ENCODE data around the gene POLK. TPM values are rescaled to one million over a fixed set of nuclear protein-coding genes. Genes with fewer than 3 reads are reported as not detected.

Gene POLK
- total and polyA plus RNA-seq, 2 of the 13 experiments (the other 11 are each of a cell fraction or from before 2014, with no cell fraction given) = 8.6 to 11.7 TPM

GRCh38 chr5:75511435-75512382 is at the start of gene POLK, which contains the start of gene CERT1 (continued):
- TF ChIP-seq ZNF350 (CRISPR knock-in tag; IDR thresholded peaks at IDR 0.05; ENCODE audit: borderline replicate concordance, low read depth) (peak; percentile 48; the same call in 1 of the 2 replicates), MBNL3 (CRISPR knock-in tag; conservative IDR thresholded peaks at IDR 0.05) (no peak), AHR (CRISPR knock-in tag; IDR thresholded peaks at IDR 0.05) (no peak), RCOR2 (CRISPR knock-in tag; IDR thresholded peaks at IDR 0.05) (no peak), MIER3 (CRISPR knock-in tag; IDR thresholded peaks at IDR 0.05; ENCODE audit: borderline replicate concordance) (no peak), CBFB (CRISPR knock-in tag; IDR thresholded peaks at IDR 0.05) (no peak), CEBPZ (IDR thresholded peaks at IDR 0.05; ENCODE audit: low read length) (no peak), NFE2 (CRISPR knock-in tag; IDR thresholded peaks at IDR 0.05) (no peak), ZNF333 (CRISPR knock-in tag; IDR thresholded peaks at IDR 0.05; ENCODE audit: borderline replicate concordance) (no peak), ZNF816 (CRISPR knock-in tag; IDR thresholded peaks at IDR 0.05; ENCODE audit: borderline replicate concordance) (no peak), ZNF616 (CRISPR knock-in tag; IDR thresholded peaks at IDR 0.05; ENCODE audit: low read depth) (no peak), ZNF572 (CRISPR knock-in tag; IDR thresholded peaks at IDR 0.05) (no peak), ZBTB3 (CRISPR knock-in tag; IDR thresholded peaks at IDR 0.05; ENCODE audit: borderline replicate concordance, low read depth) (no peak), ZNF782 (CRISPR knock-in tag; IDR thresholded peaks at IDR 0.05; ENCODE audit: borderline replicate concordance) (no peak), ZFP36L1 (CRISPR knock-in tag; IDR thresholded peaks at IDR 0.05) (0 out of 2 replicates have a peak, but pooled peaks have one; percentile 58), ZNF543 (CRISPR knock-in tag; IDR thresholded peaks at IDR 0.05) (no peak), ZNF567 (CRISPR knock-in tag; IDR thresholded peaks at IDR 0.05; ENCODE audit: borderline replicate concordance) (no peak), ZBTB42 (CRISPR knock-in tag; IDR thresholded peaks at IDR 0.05) (0 out of 2 replicates have a peak, but pooled peaks have one; percentile 84), SYNCRIP (IDR thresholded peaks at IDR 0.05; ENCODE audit: insufficient read depth, low read depth, low read length) (no peak), ZNF142 (CRISPR knock-in tag; IDR thresholded peaks at IDR 0.05) (peak; percentile 33; the same call in 1 of the 2 replicates)
